HG02623 (cell line): Measurements from ENCODE around the gene NPHP4.

Experiments used
- ATAC-seq: cut with Tn5 transposase; IDR thresholded peaks from one replicate; pipeline ENCODE4 v1.9.1; 2021; ENCODE audit warnings: moderate library complexity; ENCODE audit not compliant: unreplicated experiment

NPHP4 gene

DNA sequence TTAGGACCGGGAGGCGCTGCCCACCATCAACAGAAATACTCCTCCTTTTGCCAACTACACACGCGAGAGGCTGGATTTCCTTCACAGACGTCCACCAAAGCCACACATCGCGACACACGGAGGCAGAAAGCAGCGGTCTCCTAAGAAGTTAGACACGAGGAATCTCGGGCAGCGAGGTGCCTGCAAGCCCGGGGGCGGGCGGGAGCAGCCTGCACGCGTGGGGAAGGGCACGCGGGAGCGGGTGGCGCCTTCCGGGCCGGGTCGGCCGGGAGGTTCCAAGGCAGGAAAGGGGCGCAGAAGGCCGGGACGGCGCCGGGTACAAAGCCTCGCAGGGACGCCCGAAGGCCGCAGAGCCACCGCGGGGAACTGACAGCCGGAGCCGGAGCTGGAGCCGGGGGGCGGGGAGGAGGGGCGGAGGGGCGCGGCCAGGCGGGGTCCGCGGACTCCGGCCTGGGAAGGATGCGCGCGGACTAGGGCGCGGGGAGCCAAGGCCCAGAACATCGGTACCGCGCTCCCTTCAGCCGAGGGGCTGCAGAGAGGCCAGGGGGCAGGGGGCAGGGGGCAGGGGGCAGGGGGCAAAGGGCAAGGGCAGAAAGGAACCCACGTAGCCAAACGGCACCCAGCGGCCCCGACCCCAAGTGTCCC is 722 bp downstream of the NPHP4 start:
- ATAC-seq, result no peak

DNA sequence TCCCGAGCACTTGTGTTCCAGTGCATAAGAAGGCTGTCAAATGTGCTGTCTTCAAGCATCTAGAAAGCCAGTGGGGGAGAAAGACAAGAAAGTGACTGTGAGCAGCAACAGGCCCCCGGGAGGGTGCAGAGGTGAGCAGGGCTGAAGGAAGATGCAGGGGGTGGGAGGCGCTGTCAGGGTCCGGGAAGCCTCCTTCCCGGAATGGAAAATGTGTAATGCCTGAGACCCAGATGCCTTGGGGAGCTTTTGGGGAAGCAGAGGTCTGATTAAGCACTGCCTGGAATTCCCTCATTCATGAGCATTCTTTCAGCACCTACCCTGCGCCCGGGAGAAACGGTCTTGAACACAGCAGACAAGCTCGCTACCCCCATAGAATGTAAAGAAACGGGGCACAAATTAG is 1.3 kb downstream of the NPHP4 start:
- ATAC-seq, result no peak

DNA sequence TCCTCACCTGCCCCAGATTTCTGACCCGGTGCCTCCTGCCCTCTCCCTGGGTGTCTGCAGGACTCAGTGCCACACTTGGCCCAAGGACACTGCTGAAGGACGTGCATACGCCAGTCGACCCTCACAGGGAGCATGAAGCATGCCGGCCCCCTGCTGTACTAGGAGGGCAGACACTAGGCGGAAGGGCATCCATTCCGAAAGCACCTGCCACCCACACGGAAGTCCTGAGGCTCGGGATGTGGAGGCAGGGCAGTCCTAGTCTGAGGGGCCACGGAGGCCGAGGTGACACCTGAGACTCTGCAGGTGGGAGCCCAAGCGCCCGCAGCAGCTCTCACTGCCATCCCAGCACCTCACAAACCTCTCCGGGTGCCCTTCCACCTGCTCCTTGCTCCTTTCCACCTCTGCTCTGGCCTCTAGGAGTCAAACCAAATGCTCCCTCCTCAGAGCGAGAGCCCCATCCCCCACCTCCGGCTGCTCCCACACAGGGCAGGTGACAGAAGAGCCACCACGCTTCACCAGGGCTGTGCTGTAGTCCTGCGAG is 2.4 kb downstream of the NPHP4 start:
- ATAC-seq, result no peak

GRCh38 chr1:5989286-5989605 is 3.0 kb downstream of the NPHP4 start:
- no peak for ATAC-seq

DNA sequence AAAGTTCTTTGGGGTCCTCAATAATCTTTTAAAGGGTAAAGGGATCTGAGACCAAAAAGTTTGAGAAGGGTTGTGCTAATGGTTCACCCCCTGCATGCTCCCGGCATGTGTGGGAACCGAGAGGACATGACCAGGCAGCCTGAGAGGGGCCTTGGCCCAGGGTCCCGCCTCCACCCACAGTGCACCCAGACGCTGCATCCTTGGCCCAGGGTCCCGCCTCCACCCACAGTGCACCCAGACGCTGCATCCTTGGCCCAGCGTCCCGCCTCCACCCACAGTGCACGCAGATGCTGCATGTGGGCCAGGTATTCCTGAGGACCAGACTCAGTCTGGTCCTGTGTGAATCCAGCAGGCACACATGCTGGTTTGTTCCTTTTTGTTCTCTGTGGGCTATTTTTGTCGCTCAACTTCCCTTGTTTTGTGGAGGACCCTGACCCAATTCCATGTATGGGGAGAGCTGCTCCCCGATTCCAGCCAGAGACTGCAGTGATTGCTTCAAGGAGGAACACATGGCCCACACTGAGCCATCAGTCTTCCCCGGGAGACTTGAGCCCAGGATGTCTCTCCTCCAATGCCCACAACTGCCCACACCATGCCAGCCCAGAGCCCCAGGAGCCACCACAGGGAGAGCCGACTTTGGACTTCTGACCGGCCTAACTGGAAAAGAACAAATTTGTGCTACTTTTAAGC is 3.5 kb downstream of the NPHP4 start:
- no peak for ATAC-seq

- ATAC-seq, result no peak
These were observed 6.2 kb downstream of the NPHP4 start for GRCh38 chr1:5986018-5986417.

- no peak for ATAC-seq
These were observed 7.0 kb downstream of the NPHP4 start for GRCh38 chr1:5985250-5985649.

- ATAC-seq, result no peak
These were observed 8.7 kb downstream of the NPHP4 start for GRCh38 chr1:5983361-5984103.

DNA sequence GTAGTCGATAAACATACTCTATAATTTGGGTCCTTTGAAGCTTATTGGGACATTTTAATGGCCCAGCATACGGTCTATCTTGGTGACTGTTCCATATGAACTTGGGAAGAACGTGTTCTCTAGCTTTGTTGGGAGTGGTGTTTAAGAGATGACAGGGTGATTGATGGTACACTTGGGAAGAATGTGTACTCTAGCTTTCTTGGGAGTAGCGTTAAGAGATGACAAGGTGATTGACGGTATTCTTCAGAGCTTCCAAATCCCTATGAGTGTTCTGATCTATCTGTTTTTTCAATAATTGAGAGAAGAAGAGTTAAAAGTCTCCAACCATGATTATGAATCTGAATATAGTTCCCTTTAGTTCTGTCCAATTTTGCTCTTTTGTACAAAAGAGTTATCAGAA is 9.4 kb downstream of the NPHP4 start:
- ATAC-seq, result no peak

- no peak for ATAC-seq
These were observed 9.9 kb downstream of the NPHP4 start for GRCh38 chr1:5982276-5982675.

GRCh38 chr1:5981009-5981380 is 11.2 kb downstream of the NPHP4 start:
- ATAC-seq, result no peak

- ATAC-seq, result no peak
These were observed 11.8 kb downstream of the NPHP4 start for GRCh38 chr1:5980314-5981008.

GRCh38 chr1:5979536-5980313 is 12.5 kb downstream of the NPHP4 start:
- ATAC-seq, result no peak

DNA sequence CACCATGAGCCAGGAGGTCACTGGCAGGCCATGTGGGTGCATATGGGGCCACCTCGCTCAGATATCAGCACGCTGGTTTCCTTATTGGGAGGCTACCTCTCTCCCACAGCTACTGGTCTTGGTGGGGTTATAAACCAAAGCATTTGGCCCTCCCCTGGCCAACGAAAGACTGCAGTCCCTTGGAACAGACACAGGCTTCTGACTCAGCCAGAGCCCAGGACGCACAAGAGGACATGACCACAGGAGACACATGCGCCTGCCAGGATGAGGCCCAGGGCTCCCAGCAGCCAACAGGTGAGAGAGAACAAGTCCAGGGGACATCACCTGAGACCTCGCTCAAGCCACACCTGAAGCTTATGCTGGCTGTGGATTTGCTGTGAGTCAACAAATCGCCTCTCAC is 13.8 kb downstream of the NPHP4 start:
- ATAC-seq, result no peak

GRCh38 chr1:5977494-5978444 is 14.5 kb downstream of the NPHP4 start:
- ATAC-seq, result no peak

DNA sequence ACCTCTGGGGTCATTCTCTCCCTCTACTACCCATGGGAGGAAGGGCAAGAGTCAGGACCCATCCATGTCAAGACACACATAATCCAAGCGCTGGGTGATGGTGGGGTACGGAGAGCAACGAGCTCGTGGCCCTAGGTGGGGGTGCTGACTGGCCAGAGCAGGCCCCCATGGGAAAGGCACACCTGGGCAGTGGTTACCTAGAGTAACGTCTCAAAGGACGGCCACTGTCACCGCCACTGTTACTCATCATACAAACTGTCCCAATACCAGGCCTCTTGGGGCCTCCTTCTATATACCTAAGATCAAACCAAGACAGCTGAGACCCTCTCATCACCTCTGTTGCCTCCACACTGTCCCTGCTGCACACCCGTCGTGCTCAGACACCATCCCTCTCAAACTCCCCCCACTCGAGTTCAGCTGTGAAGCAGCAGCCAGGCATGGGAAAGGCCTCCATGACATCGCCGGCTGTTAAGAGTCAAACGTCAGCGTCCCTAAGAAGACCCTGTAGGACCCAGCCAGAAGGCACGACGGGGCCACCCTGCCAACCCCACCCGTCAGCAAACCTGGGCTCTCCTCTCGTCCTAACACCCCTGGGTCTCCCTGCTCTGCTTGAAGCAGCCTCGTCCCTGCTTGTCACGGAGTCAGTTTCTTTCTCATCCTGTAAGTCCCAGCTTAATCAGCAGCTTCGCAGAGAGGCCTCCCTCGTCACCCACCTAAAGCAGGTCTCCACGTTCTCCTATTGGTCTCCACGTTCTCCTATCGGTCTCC is 15.3 kb downstream of the NPHP4 start:
- no peak for ATAC-seq

GRCh38 chr1:5976231-5976630 is 16.0 kb downstream of the NPHP4 start:
- no peak for ATAC-seq

GRCh38 chr1:5975133-5975880 is 16.9 kb downstream of the NPHP4 start:
- ATAC-seq, result no peak
